Measurements from ENCODE around the gene TRPV3.

Gene TRPV3

GRCh38 chr17:3546521-3546920, 11.1 kb downstream of the TRPV3 start:
- no peak for DNase-seq

GRCh38 chr17:3545151-3545550, 12.5 kb downstream of the TRPV3 start:
- no peak for DNase-seq

- no peak for DNase-seq
Observed at GRCh38 chr17:3544365-3544764, 13.2 kb downstream of the TRPV3 start.

- no peak for DNase-seq
Observed at GRCh38 chr17:3543453-3543852, 14.2 kb downstream of the TRPV3 start.

- no peak for DNase-seq
Observed at GRCh38 chr17:3542410-3543088, 15.1 kb downstream of the TRPV3 start.

GRCh38 chr17:3539881-3540540, 17.6 kb downstream of the TRPV3 start:
- DNase-seq: no peak

GRCh38 chr17:3536716-3537115, 20.9 kb downstream of the TRPV3 start:
- no peak for DNase-seq

- peak; percentile 1 for DNase-seq
Observed at GRCh38 chr17:3535253-3535995, 22.2 kb downstream of the TRPV3 start.

- no peak for DNase-seq
Observed at GRCh38 chr17:3534881-3535252, 22.7 kb downstream of the TRPV3 start.

GRCh38 chr17:3533752-3534151, 23.9 kb downstream of the TRPV3 start:
- DNase-seq: no peak

GRCh38 chr17:3532859-3533142, 24.8 kb downstream of the TRPV3 start:
- DNase-seq: no peak

GRCh38 chr17:3532106-3532858, 25.3 kb downstream of the TRPV3 start:
- DNase-seq: no peak

- no peak for DNase-seq
Observed at GRCh38 chr17:3531266-3532101, 26.1 kb downstream of the TRPV3 start.

- DNase-seq: no peak
Observed at GRCh38 chr17:3529817-3530741, 27.5 kb downstream of the TRPV3 start.

GRCh38 chr17:3528880-3529511, 28.6 kb downstream of the TRPV3 start:
- no peak for DNase-seq

GRCh38 chr17:3528403-3528851, 29.2 kb downstream of the TRPV3 start:
- no peak for DNase-seq

GRCh38 chr17:3527896-3528295, 29.7 kb downstream of the TRPV3 start:
- no peak for DNase-seq

- DNase-seq: no peak
Observed at GRCh38 chr17:3527468-3527867, 30.1 kb downstream of the TRPV3 start.

- no peak for DNase-seq
Observed at GRCh38 chr17:3526971-3527370, 30.6 kb downstream of the TRPV3 start.

GRCh38 chr17:3526491-3526890, 31.1 kb downstream of the TRPV3 start:
- no peak for DNase-seq

- no peak for DNase-seq
Observed at GRCh38 chr17:3524024-3524423, 33.6 kb downstream of the TRPV3 start.

All from NCI-H1092 treated with DMSO at 0.1 percent for 48 hours (cell line).